Keratinocyte (primary cell): ENCODE data around the gene EIF5B. TPM values are rescaled to one million over a fixed set of nuclear protein-coding genes. Genes with fewer than 3 reads are reported as not detected.

Experiments
- DNase-seq: peaks from one replicate; pipeline ENCODE4 v3.0.0-alpha.2; 2011; ENCODE audit warnings: low read depth, missing footprints, low spot score
- FAIRE-seq: peaks from 2 replicates; lab custom pipeline; 2011; peaks lifted over from hg19 to GRCh38; lab: Jason Lieb, UNC
- H2AFZ ChIP-seq: 2 replicates; pipeline ENCODE4 v1.6.0; 2012; ENCODE audit warnings: low read length, control low read depth, inconsistent platforms; ENCODE audit not compliant: control insufficient read depth
- H3K27ac ChIP-seq: 2 replicates; pipeline ENCODE4 v1.5.1; 2011; ENCODE audit warnings: low read length; ENCODE audit not compliant: control insufficient read depth, insufficient read depth
- H3K27me3 ChIP-seq: 3 replicates; pipeline ENCODE4 v1.6.0; 2011; ENCODE audit warnings: low read length; ENCODE audit not compliant: control insufficient read depth, insufficient read depth; ENCODE audit errors: extremely low read depth
- H3K36me3 ChIP-seq, 2 experiments: 2 replicates in 1 of 2; 3 replicates in 1 of 2; pipeline ENCODE4 v1.5.1; 2011; ENCODE audit warnings: low read length in 2 of 2, mild to moderate bottlenecking in 1 of 2; ENCODE audit not compliant: control insufficient read depth in 2 of 2, insufficient read depth in 2 of 2; ENCODE audit errors: extremely low read depth in 1 of 2
- H3K4me1 ChIP-seq: 3 replicates; pipeline ENCODE4 v1.5.1; 2011; ENCODE audit warnings: low read length; ENCODE audit not compliant: control insufficient read depth, insufficient read depth; ENCODE audit errors: extremely low read depth
- H3K4me2 ChIP-seq: 3 replicates; pipeline ENCODE4 v1.6.0; 2011; ENCODE audit warnings: low read depth, low read length; ENCODE audit not compliant: control insufficient read depth, insufficient read depth; ENCODE audit errors: extremely low read depth
- H3K4me3 ChIP-seq, 3 experiments: fragments of 200-600 bp in 1 of 3; sonication (generic) in 1 of 3; 2 replicates in 2 of 3; 3 replicates in 1 of 3; pipeline ENCODE4 v1.5.1; 2011 to 2016; ENCODE audit warnings: low read length in 3 of 3, mild to moderate bottlenecking in 3 of 3, control low read depth in 2 of 3, inconsistent platforms in 1 of 3, low read depth in 1 of 3, mixed read lengths in 1 of 3, mixed run types in 1 of 3, moderate library complexity in 1 of 3; ENCODE audit not compliant: control insufficient read depth in 2 of 3, insufficient read depth in 2 of 3; ENCODE audit errors: extremely low read depth in 1 of 3
- H3K79me2 ChIP-seq: 2 replicates; pipeline ENCODE4 v1.6.0; 2012; ENCODE audit warnings: low read length; ENCODE audit not compliant: control insufficient read depth, insufficient read depth
- H3K9ac ChIP-seq: 3 replicates; pipeline ENCODE4 v1.6.0; 2011; ENCODE audit warnings: low read length; ENCODE audit not compliant: control insufficient read depth, insufficient read depth; ENCODE audit errors: extremely low read depth
- H3K9me1 ChIP-seq: 3 replicates; pipeline ENCODE4 v1.6.0; 2011; ENCODE audit warnings: low read length; ENCODE audit not compliant: control insufficient read depth, insufficient read depth; ENCODE audit errors: extremely low read depth
- H3K9me3 ChIP-seq: 2 replicates; pipeline ENCODE4 v1.5.1; 2012; ENCODE audit warnings: low read depth, low read length; ENCODE audit not compliant: control insufficient read depth
- H4K20me1 ChIP-seq: 3 replicates; pipeline ENCODE4 v1.6.0; 2011; ENCODE audit warnings: low read length; ENCODE audit not compliant: control insufficient read depth, insufficient read depth; ENCODE audit errors: extremely low read depth
- EZH2 ChIP-seq: IDR thresholded peaks from one replicate; pipeline ENCODE4 v1.6.1; 2012; ENCODE audit warnings: inconsistent platforms, mild to moderate bottlenecking, low read length, moderate library complexity
- dilution Hi-C: fragments of 300-500 bp; cut with MboI; formaldehyde crosslinking; loops from one replicate; pipeline ENCODE4 v1.7.0; 2020; ENCODE audit warnings: low sequenced_read_pairs; ENCODE audit not compliant: extremely low pct_ligation_motif_present
- polyA plus RNA-seq, 5 experiments: library from polyadenylated mRNA; depleted of rRNA in 3 of 5; stranded (reverse) in 3 of 5; stranded (forward) in 1 of 5; unstranded in 1 of 5; fragments of >200 nt; gene quantifications; 1 replicate in 1 of 5; 2 replicates in 3 of 5; 3 replicates in 1 of 5; pipeline versions ENCODE4 v1.2.1 to v1.2.3, GENCODE V29; 2011 to 2012; ENCODE audit warnings: missing spikeins in 2 of 5, low read depth in 1 of 5, low replicate concordance in 1 of 5
- TF ChIP-seq, protein P1 (sequence below), 3 experiments: IDR thresholded peaks in 1 of 3; conservative IDR thresholded peaks in 1 of 3; optimal IDR thresholded peaks in 1 of 3; 2 replicates in 2 of 3; 3 replicates in 1 of 3; pipeline versions ENCODE3 to v1.5.1; 2011; ENCODE audit warnings: low read length in 3 of 3, mild to moderate bottlenecking in 3 of 3, moderate library complexity in 2 of 3, control low read depth in 1 of 3, inconsistent platforms in 1 of 3; ENCODE audit not compliant: insufficient read depth in 2 of 3; ENCODE audit errors: extremely low read depth in 1 of 3

EIF5B gene
- polyA plus RNA-seq, 1 donor (not counting 4 experiments of a cell fraction or from before 2014, with no cell fraction given): 32.6 TPM

- no peaks in the 10 kb centered on the region for H3K4me1 ChIP-seq
- H3K27ac ChIP-seq: no peak overlapping the region
- DNase-seq: no peak
- peaks cover 10% of the 10 kb centered on the region for H3K79me2 ChIP-seq
- TF ChIP-seq, protein P1, sequence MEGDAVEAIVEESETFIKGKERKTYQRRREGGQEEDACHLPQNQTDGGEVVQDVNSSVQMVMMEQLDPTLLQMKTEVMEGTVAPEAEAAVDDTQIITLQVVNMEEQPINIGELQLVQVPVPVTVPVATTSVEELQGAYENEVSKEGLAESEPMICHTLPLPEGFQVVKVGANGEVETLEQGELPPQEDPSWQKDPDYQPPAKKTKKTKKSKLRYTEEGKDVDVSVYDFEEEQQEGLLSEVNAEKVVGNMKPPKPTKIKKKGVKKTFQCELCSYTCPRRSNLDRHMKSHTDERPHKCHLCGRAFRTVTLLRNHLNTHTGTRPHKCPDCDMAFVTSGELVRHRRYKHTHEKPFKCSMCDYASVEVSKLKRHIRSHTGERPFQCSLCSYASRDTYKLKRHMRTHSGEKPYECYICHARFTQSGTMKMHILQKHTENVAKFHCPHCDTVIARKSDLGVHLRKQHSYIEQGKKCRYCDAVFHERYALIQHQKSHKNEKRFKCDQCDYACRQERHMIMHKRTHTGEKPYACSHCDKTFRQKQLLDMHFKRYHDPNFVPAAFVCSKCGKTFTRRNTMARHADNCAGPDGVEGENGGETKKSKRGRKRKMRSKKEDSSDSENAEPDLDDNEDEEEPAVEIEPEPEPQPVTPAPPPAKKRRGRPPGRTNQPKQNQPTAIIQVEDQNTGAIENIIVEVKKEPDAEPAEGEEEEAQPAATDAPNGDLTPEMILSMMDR (optimal IDR thresholded peaks at IDR 0.05 in 1 of 3, IDR thresholded peaks at IDR 0.05 in 1 of 3, conservative IDR thresholded peaks at IDR 0.05 in 1 of 3; ENCODE audit: extremely low read depth in 1 of 3, insufficient read depth in 2 of 3, low read length in 3 of 3): no peak
- TF ChIP-seq EZH2: no peak
- no peak overlapping the region for H3K9ac ChIP-seq
- no peaks in the 10 kb centered on the region for H3K9me1 ChIP-seq
- no peaks in the 10 kb centered on the region for H3K27me3 ChIP-seq
- H3K9me3 ChIP-seq: no peaks in the 10 kb centered on the region
- peaks cover 21 to 23% of the 10 kb centered on the region in 2 experiments for H3K36me3 ChIP-seq
- FAIRE-seq: no peak
- dilution Hi-C loops: no loop called here
- H2AFZ ChIP-seq: no peak overlapping the region
- H3K4me3 ChIP-seq: no peak overlapping the region
- H4K20me1 ChIP-seq: no peaks in the 10 kb centered on the region
- no peak overlapping the region for H3K4me2 ChIP-seq
These were observed 85.4 kb downstream of the EIF5B start for GRCh38 chr2:99422599-99422998.

GRCh38 chr2:99424371-99424770 is 87.2 kb downstream of the EIF5B start:
- H3K9me3 ChIP-seq: no peaks in the 10 kb centered on the region
- no peak overlapping the region for H3K4me3 ChIP-seq
- no peak for TF ChIP-seq EZH2
- TF ChIP-seq, protein P1 (optimal IDR thresholded peaks at IDR 0.05 in 1 of 3, IDR thresholded peaks at IDR 0.05 in 1 of 3, conservative IDR thresholded peaks at IDR 0.05 in 1 of 3; ENCODE audit: extremely low read depth in 1 of 3, insufficient read depth in 2 of 3, low read length in 3 of 3): no peak
- H2AFZ ChIP-seq: no peak overlapping the region
- no peak overlapping the region for H3K9ac ChIP-seq
- no peak for DNase-seq
- no peaks in the 10 kb centered on the region for H3K27me3 ChIP-seq
- peaks cover 10% of the 10 kb centered on the region for H3K79me2 ChIP-seq
- dilution Hi-C loops: no loop called here
- peaks cover 20 to 26% of the 10 kb centered on the region in 2 experiments for H3K36me3 ChIP-seq
- no peaks in the 10 kb centered on the region for H3K4me1 ChIP-seq
- H3K9me1 ChIP-seq: no peaks in the 10 kb centered on the region
- no peaks in the 10 kb centered on the region for H4K20me1 ChIP-seq
- H3K27ac ChIP-seq: peak overlapping the region; percentile 53
- no peak overlapping the region for H3K4me2 ChIP-seq
- FAIRE-seq: no peak
